GM20431 (cell line): ENCODE data around the gene FAM53A.
"Not testable (repeated sequence)": the region's sequence is repeated elsewhere in the genome, so short reads cannot be mapped to it uniquely, and the experiment has no call there.

ENCODE experiments used
- in situ Hi-C: fragments of 300-500 bp; cut with MseI, MboI; formaldehyde crosslinking; loops from one replicate; pipeline ENCODE4 v1.15.0; 2020; ENCODE audit warnings: low sequenced_read_pairs; ENCODE audit not compliant: unreplicated experiment

Gene FAM53A

GRCh38 chr4:1642196-1642951 lies 41.7 kb downstream of the FAM53A start:
- in situ Hi-C loops, result no loop called here

GRCh38 chr4:1641671-1642070 lies 42.4 kb downstream of the FAM53A start:
- in situ Hi-C loops, result no loop called here

- in situ Hi-C loops, result not testable (repeated sequence)
Observed at GRCh38 chr4:1640716-1641503, 43.2 kb downstream of the FAM53A start.

GRCh38 chr4:1640190-1640589 lies 43.9 kb downstream of the FAM53A start:
- in situ Hi-C loops, result no loop called here

GRCh38 chr4:1639299-1639868 lies 44.7 kb downstream of the FAM53A start:
- in situ Hi-C loops, result no loop called here

- in situ Hi-C loops, result no loop called here
Observed at GRCh38 chr4:1638873-1639272, 45.2 kb downstream of the FAM53A start.

- in situ Hi-C loops, result no loop called here
Observed at GRCh38 chr4:1638272-1638598, 45.9 kb downstream of the FAM53A start.

GRCh38 chr4:1637580-1638271 lies 46.4 kb downstream of the FAM53A start:
- in situ Hi-C loops, result no loop called here

- in situ Hi-C loops, result no loop called here
Observed at GRCh38 chr4:1636490-1637211, 47.5 kb downstream of the FAM53A start.

GRCh38 chr4:1635464-1635863 lies 48.6 kb downstream of the FAM53A start:
- in situ Hi-C loops, result no loop called here

GRCh38 chr4:1633993-1634392 lies 50.1 kb downstream of the FAM53A start:
- in situ Hi-C loops, result no loop called here

GRCh38 chr4:1632109-1633104 lies 51.7 kb downstream of the FAM53A start:
- in situ Hi-C loops, result no loop called here

- in situ Hi-C loops, result no loop called here
Observed at GRCh38 chr4:1631136-1631535, 53.0 kb downstream of the FAM53A start.

GRCh38 chr4:1630266-1630665 lies 53.8 kb downstream of the FAM53A start:
- in situ Hi-C loops, result no loop called here

- in situ Hi-C loops, result no loop called here
Observed at GRCh38 chr4:1629699-1630083, 54.4 kb downstream of the FAM53A start.

- in situ Hi-C loops, result no loop called here
Observed at GRCh38 chr4:1628892-1629698, 55.0 kb downstream of the FAM53A start.

- in situ Hi-C loops, result no loop called here
Observed at GRCh38 chr4:1627417-1628313, 56.4 kb downstream of the FAM53A start.
